CMK (cell line): ENCODE data around the gene LMNTD2.
A peak's percentile ranks its signal among the peaks of the same experiment; 100 is the strongest.

Source experiments
- DNase-seq: peaks from one replicate; pipeline ENCODE4 v3.0.0-alpha.2; 2010; ENCODE audit warnings: low read depth

Gene LMNTD2

DNA sequence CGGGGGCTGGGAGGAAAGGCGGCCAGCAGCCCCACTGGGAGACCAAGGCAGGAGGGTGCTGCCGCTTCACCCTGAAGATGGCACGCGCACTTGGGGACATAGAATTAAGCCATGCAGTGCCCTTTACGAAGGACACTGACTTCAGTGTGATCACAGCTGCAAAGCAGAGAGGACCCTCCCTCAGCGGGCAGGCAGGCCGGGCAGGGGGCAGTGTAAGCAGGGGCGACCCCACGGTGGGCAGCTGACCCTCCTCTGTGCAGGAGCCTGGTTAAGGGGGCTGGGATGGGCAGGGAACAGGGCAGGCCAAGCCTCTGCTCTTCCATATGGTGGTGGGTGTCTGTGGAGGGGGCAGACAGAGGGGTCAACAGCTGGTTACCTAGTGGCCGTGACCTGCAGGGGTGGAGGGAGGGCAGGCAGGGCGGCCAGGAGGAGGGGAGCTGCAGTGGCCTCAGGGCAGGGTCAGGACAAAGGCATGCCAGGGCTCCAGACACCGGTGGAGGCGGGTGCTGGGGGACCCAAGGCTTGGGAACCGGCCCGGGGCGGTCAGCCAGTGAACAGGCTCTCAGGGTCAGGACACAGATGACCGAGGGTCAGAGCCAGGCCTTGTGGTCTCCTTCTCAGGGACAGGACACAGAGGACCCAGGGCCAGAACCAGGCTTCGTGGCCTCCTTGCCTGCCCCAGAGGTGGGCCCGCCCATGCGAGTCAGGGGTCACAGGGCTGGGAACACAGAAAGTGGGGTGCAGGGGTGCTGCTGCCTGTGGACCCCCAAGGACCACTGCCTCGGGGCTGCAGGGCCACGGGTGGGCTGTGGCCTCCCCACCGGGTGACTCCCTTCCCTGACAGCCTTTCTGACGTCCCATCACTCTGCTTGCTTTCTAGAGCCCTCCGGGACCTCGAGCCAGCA, 7.2 kb downstream of the LMNTD2 start:
- no peak for DNase-seq

DNA sequence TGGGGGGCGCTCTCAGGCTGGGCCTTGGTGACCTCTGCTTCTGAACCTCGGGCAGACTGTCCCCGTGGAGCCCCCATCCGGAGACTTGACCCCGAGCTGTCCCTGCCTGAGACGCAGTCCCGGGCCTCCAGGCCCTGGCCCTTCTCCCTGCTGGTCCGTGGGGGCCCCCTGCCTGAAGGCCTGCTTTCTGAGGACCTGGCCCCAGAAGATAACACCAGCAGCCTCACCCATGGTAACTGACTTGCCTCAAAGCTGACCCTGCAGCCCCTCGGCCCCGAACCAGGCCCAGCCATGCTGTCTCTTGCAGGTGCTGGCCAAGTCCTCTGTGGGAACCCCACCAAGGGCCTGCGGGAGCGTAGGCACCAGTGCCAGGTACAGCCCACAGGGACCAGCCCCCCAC, 8.9 kb downstream of the LMNTD2 start:
- DNase-seq, result no peak

DNA sequence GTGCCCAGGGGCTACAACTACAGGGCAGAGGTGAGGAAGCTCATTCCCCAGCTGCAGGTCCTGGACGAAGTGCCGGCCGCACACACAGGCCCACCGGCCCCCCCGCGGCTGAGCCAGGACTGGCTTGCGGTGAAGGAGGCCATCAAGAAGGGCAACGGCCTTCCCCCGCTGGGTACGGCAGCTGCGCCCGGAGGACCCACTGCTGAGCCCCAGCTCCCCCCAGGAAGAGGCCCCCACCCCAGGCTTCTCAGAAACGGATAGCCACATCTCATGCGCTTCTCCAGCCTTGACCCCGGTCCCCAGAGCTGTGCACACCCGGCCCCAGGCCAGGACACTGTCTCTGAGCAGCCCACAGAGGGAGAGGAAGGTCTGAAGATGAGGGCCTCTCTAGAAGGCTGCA, 9.4 kb downstream of the LMNTD2 start:
- DNase-seq, result no peak

DNA sequence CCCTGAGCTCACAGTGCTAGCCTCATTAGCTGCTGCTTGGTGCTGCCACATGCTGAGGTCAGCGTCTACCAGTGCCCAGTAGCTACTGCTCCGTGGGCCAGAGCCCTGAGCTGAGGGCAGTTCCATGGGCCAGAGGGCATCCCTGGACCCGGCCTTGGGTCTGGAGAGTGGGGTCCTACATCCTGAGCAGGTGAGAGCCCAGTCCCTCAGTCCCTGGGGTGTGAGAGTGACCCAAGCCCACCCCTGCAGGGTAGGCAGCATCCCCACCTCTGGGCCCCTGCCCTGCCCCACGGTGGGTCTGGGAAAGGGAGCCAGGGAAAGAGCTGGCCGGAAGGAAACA, 9.8 kb downstream of the LMNTD2 start:
- no peak for DNase-seq

DNA sequence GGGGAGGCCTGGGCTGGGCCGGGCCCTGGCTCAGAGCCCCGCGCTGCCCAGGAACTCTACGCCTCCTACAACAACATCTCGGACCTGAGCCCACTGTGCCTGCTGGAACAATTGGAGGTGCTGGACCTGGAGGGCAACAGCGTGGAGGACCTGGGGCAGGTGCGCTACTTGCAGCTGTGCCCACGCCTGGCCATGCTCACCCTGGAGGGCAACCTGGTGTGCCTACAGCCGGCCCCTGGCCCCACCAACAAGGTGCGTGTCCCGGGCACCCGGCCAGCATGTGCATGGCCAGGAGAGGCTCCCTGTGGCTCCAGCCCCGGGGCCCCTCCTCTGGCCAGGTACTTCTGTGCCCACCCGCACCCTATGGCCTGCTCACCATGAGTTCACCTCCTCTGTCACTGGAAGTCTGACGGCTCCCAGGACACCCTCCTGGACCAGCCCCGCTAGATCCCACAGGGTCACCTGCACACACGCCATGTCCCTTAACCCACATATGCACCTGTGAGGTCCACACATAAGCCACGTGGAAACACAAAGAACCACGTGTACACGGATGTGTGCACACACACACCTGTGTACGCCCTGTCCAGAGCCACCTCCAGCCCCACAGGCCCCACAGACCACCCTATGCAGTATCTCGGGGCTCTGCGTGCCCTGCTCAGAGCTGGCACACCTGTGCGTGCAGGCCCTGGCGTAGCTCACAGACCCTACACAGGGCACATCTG, 10.4 kb downstream of the LMNTD2 start:
- no peak for DNase-seq

DNA sequence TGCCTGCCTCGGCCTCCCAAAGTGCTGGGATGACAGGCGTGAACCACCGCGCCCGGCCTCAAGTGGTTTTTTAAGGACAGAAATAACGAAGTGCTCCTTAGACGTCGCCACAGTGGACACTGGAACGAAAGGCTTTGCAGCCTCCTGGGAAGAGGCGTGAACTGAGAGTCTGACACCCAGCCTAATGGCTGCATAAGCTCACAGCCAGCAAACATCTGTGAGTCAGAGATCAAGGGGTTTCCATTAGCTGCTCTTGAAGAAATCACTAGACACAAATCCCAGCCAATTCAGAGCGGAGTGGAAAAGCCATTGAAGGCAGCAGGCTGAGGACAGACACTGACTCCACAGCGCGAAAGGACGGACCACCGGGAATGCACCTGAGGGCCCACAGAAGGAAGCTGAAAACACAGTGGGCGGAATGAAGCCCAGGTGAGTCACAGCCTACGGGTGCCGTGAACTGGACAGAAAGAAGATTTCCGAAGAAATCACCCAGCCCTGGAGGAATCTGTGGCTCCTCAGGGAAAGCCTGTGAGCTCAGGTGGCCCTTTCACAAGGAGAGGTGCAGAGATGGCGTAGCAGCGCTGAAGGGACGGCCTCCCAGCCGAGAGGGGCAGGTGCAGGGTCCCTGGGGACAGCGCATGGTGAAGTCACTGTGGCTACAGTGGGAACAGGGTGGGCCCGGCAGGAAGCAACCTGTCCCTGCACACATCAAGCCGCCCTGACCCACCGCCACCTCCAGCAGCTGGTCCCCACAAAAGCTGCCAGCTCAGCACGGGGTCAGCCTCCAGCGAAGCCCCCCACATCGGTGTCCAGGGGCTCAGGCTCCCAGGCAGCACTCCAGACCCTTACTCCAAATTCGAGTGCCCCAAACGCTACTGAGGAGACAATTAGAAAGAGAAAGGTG, 11.6 kb downstream of the LMNTD2 start:
- DNase-seq, result no peak

DNA sequence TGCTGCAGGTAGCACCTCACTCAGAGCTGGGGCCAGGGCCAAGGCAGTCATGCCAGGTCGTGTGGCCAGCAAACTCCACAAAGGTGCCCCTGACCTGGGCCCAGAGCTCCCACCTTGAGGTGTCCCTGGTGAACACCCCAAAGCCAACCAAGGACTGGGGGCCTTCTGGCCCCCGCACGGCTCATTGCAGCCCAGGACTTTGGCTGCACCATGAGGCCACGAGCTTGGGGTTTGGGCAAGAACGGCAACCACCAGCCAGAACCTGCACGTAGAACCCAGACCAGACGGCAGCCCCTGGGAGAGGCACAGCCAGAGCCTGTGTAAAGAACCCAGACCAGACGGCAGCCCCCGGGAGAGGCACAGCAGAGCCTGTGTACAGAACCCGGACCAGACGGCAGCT, 15.4 kb downstream of the LMNTD2 start:
- no peak for DNase-seq

DNA sequence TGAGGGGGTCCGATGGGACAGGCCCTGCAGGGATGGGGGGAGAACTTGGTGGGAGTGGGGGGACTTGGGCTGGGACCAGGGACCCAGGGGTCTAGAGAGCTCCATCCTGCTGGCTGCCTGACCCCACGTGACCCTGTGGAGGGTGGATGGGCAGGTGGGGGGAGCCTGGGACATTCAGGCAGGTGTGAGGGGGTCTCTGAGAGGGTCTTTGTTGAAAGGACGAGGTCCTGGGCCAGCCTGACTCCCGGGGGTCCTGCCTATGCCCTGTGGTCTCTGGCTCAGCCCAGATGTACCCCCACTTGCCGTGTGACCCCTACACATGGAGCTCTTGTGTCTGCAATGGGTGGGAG, 15.7 kb downstream of the LMNTD2 start:
- DNase-seq, result no peak

DNA sequence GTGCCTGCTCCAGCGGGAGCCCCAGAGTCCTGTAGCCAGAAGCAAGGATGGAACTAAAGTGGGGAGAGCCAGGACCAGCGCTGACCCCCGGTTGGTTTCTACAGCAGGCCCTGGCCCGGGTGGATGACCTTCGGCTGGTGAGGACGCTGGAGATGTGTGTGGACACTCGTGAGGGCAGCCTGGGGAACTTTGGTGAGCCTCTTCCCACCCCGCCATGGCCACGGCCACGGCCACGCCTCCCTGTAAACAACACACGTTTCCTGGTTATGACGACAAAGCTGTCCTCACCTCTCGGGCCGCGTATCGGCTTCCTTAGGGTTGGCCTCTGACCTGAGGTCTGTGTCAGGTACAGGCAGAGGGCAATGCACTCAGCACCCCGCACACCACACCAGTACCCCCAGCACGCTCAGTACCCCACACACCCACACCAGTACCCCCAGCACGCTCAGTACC, 19.1 kb downstream of the LMNTD2 start:
- no peak for DNase-seq

DNA sequence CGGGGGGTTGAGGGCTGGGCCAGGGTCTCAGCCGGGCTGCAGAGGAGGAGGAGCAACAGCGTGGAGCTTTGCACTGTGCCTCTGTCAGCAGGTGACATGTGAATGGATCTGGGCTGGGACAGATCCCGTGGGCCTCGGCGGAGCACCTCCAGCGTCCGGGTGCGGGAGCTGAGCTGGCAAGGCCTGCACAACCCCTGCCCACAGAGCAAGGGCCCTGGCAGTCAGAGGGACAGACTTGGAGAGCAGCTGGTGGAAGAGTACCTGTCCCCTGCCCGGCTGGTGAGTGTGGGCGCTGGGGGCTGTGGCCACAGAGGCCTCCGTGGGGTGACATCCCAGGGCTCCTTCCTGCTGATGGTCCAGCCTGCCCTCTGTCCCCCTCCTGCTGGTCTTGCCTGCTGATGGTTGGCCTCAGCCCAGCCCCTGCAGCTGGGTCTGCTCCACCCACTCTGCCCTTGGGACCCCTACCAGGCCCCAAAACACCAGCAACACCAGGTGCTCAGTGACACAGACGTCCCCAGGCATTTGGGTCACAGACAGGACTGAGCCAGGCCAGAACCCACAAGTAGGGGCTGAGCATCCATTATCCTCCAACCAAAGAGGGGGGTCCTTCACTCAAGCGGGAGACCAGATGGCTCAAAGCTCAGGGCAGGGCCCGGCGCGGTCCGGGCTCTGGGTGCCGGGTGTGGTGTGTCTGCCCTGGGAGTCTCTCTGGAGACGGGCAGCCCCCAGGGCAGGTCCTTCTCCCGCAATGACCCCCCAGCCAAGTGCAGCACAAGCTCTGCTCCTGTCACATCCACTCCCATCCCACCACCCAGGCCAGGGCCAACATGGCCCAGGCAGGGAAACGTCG, 19.7 kb downstream of the LMNTD2 start:
- DNase-seq, result no peak

DNA sequence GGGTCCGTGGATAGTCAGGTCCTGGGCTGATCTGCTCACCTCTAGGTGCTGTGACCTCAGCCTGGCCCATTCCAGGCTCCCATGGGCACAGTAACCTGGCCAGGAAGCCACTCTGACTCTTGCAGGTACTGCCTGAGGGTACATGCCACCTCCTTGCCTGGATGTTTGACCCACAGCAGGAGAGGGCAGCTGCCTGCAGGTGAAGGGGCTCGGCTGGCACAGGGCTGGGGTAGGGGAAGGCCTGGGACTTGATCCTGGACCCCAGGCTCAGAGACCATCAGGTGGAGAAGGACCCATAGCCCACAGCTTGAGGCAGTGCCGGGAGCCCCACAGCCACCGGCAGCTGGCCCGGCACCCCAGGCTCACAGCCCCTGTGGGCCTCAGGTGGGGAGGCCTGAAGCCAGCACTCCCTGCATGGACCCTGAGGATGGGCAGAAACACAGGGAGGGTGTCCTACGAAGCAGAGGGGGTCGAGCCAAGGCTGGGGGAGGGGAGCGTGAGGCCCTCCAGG, 20.5 kb downstream of the LMNTD2 start:
- DNase-seq, result no peak

DNA sequence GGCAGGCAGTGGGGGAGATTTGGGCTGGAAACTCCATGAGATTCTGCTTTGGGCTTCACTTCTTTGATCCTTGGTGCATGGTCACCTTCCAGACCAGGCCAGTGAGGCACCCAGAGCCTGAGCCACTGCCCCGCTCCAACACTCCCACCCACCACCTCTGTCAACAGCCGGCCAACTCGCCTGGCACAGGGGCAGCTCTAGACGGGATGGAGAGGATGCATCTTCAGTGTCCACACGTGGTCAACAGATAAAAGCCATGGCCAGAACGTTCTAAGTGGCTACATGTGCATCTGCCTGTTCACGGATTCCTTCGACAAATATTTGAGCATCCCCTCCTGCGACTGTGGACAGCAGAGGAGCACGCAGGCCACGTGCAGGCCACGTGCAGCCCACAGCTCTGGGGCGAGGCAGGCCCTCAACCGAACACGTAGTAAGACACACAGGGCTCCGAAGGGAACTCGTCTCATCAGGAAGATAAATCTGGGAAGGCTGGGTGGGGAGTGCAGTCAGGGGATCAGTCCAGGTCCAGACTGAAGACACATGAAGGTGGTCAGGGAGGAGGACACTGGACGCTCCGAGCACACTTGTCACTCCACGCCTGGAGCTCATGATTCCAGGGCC, 22.0 kb downstream of the LMNTD2 start:
- no peak for DNase-seq

DNA sequence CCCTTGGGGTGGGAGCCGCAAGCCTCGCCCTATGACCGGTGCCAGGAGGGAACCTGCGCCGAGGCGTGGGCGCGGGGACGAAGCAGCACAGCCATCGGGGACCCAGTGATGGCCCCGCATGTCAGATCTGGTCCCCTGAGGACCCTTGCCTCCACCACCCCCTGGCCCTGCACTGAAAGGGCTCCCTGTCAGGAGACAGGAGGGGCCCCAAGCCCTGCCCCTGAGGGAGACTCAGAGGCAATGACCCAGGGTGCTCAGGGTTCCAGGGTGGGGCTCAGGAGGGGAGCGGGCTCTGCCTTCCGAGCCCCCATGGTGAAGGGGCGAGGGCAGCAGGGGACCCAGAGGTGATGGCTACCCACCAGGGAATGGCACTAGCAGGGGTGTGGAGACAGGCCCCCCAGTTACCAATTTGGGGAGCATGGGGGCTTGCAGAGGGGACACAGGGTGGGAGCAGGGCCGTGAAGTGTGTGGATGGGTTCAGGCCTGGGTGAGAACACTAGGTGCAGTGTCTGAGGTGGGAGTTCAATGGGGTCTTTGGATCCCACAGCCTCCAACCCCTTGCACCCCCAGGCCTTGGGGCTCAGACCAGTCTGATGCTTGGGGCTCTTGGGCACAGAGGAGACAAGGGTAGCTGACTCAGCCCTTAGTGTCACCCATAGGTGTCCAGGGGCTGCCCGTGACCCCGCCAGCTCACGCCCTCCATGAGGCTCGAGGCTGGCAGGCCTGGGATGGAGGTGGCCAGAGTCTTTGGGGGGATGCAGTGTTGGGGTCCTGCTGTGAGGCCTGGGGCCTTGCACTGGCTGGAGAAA, 22.7 kb downstream of the LMNTD2 start:
- no peak for DNase-seq

DNA sequence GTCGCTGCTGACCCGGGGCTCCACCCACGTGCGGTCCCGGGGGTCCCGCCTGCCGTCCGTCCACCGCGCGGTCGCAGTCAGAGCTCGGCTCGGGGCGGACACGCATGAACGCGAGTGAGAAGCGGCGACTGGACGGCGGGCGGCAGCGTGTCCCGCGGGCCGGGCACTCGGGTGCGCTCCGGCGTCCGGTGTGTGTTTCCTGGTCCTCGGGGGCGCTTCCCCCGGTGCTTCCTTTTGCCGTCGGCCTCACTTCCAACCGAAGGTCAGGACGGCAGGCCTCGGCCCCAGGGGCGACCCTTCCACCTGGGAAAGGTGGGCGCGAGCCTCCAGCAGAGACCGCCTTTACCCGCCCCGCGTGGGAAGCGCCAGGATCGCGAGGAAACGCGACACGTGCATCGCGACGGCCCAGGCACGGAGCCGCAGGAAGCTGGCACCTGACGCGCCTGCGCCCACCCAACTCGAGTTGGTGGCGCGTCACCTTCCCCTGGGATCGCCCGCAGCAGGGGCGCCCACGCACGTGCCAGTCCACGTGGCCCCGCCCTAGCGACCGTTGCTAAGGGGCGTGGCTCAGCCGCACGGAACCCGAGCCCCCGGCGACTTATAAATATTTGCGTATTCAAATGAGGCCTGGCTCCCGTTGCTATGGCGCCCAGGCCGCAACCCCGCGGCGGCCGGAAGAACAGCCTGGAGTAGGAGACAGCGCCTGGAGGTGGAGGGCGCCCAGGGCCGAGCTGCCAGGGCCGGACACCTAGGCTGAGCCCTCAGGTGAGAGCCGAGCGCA, 23.5 kb downstream of the LMNTD2 start, which contains the start of gene LRRC56:
Gene LRRC56, plus strand, starts transcription at position 687 of the 781 bp plus-strand sequence. CDS start 3,158 bp downstream, outside the sequence.
- no peak for DNase-seq

DNA sequence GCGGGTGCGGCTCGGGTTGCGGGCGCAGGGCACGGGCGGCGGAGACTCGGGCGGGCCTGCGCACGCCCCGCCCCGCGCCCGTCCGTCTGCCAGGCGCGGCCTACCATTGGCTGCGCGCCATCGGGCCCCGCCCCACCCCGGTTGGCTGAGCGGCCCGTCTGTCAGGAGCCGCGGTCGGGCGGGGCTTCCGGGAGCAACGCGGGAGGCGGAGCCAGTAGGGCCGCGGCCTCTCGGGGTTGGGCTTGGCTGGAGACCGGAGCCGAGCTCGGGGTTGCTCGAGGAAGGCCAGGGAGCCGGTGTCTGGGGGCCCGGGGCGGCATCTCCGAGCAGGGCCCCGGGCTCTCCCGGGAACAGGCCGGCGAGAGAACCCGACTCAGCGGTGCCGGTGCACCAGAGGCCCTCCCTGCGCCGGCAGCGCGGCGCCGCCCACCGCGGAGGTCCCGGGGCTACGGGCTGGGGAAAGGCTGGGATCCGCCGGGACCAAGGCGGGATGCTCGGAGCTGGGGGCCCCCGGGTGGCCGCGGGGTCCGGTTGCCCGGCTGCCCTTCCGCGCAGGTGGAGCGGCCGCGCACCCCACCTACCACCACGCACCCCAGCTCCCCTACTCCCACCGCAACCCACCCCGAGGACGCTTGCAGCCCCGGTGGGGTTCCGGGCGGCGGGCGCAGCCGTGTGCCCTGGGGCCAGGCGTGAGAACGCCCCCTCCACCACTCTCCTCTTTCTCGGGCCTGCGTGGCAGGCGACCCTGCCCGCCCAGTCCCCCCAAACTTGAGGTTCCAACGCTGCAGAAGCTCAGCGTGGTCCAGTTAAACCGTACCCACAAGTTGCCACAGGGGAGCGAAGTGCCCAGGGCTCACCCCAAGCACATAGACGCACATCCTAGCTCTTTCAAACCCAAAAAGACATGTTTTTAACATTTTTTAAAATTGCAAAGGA, 24.8 kb downstream of the LMNTD2 start, which contains the start of gene HRAS:
Gene HRAS, minus strand, starts transcription at position 58 of the 936 bp plus-strand sequence.
- peak; percentile 69 for DNase-seq

DNA sequence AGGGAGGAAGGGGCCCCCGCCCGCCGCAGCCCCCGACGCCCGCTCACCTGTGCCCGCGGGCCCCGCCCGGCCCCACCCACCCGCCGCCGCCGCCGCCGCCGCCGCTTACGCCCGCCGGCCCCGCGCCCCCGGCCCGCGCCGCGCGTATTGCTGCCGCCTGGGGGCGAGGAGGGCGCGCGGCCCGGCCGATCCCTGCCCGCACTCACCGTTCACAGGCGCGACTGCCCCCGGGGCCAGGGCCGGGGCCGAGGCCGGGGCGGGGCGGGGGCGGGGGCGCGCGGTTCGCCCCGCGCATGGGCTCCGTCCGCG, 25.4 kb downstream of the LMNTD2 start:
- DNase-seq, result no peak

DNA sequence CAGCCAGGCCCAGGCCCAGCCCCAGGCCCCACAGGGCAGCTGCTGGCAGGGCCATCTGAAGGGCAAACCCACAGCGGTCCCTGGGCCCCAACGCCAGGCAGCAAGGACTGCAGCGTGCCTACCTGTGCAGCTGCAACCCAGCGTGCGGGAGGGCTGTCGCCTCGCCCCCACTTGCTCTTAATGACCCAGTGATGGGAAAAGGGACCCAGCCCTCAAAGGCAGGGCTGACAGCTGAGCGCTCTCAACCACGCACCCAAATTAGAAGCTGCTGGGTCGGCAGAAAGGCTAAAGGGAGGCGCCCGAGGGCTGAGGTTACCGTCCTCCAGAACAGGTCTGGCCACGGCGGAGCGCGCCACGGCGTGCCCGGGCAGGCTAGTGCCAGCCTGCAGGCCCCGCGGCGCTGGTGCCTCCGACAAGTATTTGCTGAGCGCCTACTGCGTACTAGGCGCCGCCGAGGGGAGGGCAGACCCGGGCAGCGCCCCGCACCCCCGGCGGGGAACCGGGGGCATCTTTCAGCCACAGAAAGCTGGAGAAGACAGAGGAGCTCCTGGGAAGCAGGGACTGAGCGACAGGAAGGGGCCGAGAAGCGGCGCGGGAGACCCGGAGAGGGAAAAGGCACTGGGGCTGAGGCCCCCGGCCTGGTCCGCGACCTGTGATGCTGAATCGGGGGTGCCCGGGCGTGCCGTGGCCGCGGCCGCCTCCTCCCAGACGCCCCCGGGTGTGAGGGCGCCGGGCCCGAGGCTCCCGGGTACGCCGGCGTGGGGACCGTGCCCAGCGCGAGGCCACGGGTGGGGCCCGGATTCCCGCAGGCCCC, 25.9 kb downstream of the LMNTD2 start:
- DNase-seq, result no peak
